GM12864 (cell line): ENCODE results near the gene NELL1.

ENCODE experiments used
- DNase-seq: peaks from one replicate; pipeline ENCODE4 v3.0.0-alpha.2; 2011; ENCODE audit warnings: low read depth
- H3K4me3 ChIP-seq: 2 replicates; pipeline ENCODE4 v1.5.1; 2011; ENCODE audit warnings: mild to moderate bottlenecking, low read depth, low read length, control low read depth
- TF ChIP-seq, protein P1 (sequence below): IDR thresholded peaks from 2 replicates; pipeline ENCODE4 v1.5.1; 2011; ENCODE audit warnings: low read depth, mild to moderate bottlenecking, moderate library complexity, low read length, control low read depth, inconsistent platforms; ENCODE audit errors: missing control alignments

The NELL1 gene

DNA sequence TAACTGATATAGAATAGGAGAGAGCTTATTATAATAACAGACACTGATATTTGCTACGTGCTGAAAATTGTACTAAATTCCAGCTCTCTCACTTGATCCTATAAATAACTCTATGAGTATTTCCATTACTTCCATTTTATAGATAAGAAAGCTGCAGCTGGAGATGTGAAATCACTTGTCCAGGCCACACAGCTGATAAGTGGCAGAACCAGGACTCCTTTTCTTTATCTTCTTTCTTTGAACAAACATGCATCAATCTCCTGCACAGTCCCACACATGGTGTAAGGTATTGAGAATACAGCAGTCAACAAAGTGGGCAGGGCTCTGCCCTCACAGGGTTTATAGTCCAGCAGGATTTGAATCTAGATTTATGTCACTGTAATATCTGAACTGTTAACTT lies 652.1 kb downstream of the NELL1 start:
- DNase-seq = no peak
- no peak overlapping the region for H3K4me3 ChIP-seq
- TF ChIP-seq, protein P1, sequence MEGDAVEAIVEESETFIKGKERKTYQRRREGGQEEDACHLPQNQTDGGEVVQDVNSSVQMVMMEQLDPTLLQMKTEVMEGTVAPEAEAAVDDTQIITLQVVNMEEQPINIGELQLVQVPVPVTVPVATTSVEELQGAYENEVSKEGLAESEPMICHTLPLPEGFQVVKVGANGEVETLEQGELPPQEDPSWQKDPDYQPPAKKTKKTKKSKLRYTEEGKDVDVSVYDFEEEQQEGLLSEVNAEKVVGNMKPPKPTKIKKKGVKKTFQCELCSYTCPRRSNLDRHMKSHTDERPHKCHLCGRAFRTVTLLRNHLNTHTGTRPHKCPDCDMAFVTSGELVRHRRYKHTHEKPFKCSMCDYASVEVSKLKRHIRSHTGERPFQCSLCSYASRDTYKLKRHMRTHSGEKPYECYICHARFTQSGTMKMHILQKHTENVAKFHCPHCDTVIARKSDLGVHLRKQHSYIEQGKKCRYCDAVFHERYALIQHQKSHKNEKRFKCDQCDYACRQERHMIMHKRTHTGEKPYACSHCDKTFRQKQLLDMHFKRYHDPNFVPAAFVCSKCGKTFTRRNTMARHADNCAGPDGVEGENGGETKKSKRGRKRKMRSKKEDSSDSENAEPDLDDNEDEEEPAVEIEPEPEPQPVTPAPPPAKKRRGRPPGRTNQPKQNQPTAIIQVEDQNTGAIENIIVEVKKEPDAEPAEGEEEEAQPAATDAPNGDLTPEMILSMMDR = no peak

DNA sequence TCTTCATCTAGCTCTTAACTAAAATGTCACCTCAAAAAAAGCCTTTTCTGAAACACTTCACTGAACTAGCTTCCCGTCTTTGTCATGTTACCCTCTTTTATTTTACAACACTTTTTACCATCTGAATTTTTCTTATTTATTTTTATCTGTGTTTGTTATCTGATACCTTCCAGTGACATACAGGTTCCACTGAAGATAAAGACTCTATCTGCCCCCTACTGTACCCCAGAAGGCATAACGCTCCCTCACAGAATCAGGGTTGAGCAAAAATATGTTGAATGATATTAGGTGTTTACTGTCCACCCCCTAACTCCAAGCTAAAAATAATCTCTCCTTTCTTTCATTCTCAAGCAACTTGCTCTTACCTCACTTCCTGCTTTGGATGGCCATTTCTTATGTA lies 654.2 kb downstream of the NELL1 start:
- DNase-seq = no peak
- TF ChIP-seq, protein P1 = peak; percentile 9
- H3K4me3 ChIP-seq = no peak overlapping the region

DNA sequence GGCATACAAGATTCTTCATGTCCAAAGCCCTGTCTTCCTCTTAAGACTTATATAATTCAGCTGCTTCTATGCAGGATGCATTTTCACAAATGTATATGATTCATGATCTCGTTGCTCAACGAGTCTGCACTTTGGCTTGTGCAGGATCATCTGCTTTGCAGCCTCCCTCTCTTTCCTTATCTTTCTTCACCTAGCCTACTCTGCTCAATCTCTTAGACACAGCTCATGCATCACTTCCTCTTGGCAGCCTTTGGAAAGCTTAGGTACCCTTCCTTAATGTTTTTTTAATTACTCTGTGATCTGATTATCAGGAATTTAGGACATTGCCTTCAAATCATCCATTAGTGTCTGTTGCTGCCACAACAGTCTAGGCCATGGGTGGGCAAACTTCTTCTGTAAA lies 673.8 kb downstream of the NELL1 start:
- no peak overlapping the region for H3K4me3 ChIP-seq
- TF ChIP-seq, protein P1 = no peak
- DNase-seq = no peak

DNA sequence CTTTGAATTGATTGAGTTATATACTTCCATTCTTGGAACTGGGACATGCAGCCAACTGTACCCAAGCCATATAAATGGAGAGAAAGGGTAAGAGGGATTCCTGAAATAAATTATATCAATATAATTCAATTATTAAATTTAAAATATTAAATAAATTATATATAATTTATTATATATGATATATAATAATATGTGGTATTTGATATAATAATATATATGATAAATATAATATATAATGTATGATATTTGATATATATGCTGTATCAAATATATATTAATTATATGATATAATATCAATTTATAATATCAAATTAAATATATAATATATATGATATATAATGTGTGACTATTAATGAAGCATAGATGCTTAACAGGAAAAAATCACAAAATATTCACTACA lies 677.0 kb downstream of the NELL1 start:
- TF ChIP-seq, protein P1 = no peak
- no peak overlapping the region for H3K4me3 ChIP-seq
- no peak for DNase-seq

DNA sequence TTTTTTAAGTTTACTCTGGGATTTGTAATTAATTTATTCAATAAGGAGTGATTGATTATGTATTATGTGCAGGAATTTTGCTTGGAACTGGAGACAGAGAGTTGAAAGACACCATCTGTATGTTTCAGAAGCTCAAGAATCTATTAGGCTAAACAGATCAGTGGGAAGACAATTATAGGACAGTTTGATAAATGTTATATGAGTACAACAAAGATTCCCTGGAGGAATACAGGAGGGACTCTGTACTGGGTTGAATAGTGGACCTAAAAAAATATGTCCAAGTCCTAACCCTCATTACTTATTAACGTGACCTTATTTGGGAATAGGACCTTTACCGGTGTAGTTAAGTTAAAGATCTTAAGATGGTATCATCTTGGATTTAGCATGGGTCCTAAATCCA lies 681.2 kb downstream of the NELL1 start:
- TF ChIP-seq, protein P1 = no peak
- DNase-seq = no peak

DNA sequence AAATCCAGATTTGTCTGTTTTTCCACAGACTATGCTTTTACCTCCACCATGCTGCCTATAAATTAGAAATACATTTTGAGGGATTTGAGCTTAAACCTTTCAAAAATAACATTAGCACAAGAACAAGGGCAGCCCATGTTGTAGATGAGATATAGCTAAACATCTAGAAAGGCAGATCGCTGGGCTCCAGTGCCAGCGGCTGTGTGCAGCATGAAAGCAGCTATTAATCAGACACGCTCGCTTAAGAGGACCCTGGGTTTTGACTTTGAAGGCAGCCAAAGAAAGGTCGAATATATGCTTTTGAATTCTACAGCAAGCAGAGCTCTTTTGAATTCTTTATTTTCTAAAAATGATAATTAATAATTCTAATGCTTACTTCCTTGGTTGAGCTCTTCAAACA lies 684.0 kb downstream of the NELL1 start:
- no peak for DNase-seq
- TF ChIP-seq, protein P1 = no peak

More for the DNA sequence above, 681.2 kb downstream of the NELL1 start:
- no peak overlapping the region for H3K4me3 ChIP-seq

DNA sequence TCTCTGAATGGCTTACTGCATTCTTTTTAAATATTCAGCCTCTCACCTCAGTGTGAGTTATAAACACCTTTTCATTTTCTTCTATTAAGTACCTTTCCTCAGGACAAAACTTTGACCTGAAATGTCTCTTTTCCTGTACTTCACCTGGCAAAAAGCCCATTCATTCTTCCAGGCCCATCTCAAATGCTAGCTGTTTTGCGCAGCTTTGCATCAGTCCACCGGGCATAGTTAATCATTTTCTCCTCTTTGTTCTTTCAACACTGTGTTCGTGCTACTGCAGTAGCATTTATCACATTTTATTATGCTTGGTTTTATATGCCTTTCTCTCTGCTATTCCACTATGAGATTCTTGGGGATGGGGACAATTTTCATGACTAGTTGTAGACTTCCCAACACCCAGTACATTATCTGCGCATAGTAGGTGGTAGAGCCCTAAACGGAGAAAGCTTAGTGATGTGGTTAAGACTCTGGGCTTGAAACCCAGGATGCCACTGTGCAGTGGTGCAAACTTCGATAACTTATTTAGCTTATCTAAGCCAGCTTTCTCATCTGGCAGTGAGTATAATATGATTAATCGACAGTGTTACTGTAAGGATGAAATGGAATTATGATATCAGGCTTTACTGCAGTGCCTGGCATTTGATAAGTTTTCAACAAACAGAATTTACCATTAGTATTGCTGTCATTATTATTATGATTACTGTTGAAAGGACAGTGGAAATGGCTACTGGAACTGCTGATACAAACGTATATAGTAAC lies 695.7 kb downstream of the NELL1 start:
- TF ChIP-seq, protein P1 = no peak
- no peak overlapping the region for H3K4me3 ChIP-seq
- no peak for DNase-seq

More for the DNA sequence above, 684.0 kb downstream of the NELL1 start:
- H3K4me3 ChIP-seq = no peak overlapping the region
